Measurements from ENCODE around the gene F13A1.

The F13A1 gene

DNA sequence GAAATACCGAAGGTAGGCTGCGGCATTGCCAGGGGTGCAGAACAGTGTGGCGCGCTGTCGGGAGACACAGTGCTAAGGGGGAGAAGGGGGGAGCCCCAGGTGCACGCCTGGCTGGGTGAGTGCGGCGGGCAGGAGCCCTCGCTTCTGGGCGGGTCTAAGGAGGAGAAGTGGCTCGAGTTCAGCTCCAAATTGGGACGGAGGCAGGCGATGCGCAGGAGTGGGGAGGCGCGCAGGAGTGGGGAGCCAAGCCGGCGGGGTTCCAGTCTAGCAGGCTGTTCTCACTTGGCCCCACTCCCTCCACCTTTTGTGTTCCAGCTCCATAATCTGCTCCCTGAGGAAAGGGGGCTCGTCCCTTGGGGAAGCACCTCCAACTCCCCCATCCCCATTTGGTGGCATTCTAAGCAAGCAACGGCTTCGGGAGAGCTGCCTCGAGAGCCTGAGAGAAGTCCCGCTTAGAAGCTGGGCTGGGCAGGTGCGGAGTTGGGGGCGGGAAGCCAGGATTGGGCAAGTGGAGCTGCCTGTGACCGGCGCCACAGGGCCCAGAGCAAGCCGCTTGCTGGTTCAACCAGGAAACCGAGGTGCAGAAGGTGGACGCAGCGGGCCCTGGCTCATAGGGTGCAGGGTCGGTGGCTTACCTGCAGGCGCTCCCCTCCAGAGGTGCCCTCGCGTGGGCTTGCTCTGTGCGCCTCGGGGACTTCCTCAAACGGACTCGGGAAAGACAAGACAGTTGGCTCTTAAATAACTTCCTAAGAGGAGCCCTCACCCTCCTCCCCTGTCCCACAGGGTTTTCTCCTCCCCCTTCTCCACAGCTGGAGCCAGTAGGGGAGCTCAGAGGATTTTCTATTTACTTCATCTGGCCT lies at the start of gene F13A1:
Gene F13A1, minus strand, starts transcription at position 711 of the 860 bp plus-strand sequence. CDS start 1,998 bp downstream, outside the sequence.
- no peak for DNase-seq

DNA sequence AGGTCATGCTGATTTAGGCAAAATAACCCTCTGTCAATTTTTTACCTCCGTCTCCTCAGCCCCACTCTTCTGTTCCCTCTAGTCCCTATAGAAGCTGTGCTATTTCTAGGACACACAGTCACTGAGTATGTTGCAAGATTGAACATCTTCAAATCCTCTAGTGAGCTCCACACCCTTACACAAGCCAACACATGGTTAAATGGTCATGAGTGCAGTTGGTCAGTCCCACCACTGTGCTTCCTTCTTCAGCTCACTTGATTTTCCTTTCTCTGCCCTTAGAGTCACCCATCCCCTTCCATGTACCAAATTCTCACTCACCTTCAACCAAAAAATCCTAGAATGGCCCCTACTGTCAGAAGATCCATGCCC lies 48.2 kb upstream of the F13A1 start:
- no peak for DNase-seq

DNA sequence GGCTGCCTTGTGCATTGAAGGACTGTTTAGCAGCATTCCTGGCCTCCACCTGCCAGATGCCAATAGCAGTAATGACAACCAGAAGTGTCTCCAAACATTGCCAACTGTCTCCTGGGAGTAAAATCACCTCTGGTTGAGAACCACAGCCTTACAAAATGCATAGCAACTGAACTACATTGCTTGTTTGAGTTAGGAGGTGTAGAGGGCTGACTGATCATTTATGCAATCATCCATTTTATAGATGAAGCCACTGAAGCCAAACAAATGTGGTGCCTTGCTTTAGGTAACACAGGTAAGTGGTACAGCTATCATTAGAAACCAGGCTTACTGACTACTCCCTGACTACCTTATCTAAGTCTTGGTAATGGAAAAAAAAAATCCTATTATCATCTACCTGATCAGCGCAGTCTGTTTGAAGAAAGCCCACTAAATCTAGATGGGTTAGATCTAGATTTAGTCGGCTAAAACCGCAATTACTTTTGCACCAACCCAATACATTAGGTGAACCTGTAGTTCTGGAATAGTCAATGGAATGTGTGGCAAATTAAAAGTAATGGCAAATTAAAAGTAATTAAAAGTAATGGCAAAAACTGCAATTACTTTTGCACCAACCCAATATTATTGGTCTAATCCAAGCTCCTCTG lies 47.7 kb upstream of the F13A1 start:
- no peak for DNase-seq

DNA sequence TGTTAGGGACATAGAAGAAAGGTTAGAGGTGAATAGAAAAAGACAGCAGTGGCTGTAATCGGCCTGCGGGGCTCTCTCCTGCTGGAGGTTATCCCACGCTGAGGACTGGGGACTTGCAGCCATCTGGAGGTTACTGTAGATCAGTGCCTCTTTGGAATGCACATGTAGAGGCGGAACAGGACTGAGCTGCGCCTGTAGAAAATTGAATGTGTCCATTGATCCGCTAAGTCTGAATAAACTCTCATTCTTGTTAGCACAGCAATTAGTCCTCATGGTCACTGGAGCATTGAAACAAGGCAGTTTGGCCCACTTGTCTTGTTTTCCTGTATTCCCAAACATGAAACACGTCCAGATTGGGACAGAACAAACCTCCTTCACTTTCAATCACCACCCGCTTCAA lies 46.3 kb upstream of the F13A1 start:
- peak in 1 of 2 donors; percentile 9 for DNase-seq

DNA sequence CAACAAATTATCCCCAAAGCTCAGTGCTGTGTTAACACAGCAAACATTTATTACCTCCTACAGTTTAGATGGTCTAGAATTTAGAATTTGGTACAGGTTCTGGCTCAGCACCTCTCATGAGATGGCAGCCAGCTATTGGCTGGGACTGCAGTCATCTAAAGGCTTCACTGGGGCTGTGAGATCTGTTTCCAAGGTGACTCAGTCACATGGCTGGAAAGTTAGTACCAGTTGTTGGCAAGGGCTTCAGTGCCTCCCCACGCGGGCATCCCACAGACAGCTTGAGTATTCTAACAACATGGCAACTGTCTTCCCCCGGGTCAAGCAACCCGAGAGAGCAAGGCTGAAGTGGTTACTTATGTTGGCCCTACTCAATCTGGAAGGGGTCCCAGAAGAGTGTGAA lies 44.8 kb upstream of the F13A1 start:
- no peak for DNase-seq

DNA sequence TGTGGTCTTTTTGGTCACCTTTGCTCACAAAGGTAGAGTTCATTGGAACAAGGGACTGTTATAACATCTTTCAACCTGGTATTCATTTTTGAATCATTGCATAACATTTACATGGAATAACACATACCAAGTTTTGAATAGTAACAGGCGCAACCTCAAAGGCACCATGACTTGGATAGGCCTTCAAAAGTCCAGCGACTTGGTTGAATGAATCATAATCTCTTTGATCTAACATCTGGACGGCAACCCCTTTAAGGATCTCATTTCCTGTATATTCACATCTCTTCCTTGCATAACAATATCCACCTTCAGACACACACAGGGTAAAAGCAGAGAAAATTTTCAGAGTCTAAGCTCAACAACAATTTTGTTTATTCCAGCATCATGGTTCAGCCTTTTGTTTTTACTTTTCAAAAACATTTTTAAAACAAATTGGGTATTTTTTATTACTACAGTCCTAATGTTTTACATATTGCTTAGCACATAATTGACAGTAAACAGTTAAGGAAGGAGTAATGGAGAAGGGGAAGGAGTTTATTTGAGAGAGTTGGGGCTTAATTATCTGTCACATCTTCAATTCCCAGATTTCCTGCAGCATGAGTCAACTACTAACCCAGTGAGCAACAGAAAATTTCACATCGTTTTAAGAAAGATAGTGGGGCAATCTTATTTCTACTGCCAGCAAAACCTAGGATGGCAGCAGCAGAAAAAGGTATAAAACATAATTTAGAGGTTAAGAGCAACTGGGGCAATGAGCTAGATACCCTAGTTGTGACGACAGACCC lies 41.8 kb upstream of the F13A1 start:
- no peak for DNase-seq

DNA sequence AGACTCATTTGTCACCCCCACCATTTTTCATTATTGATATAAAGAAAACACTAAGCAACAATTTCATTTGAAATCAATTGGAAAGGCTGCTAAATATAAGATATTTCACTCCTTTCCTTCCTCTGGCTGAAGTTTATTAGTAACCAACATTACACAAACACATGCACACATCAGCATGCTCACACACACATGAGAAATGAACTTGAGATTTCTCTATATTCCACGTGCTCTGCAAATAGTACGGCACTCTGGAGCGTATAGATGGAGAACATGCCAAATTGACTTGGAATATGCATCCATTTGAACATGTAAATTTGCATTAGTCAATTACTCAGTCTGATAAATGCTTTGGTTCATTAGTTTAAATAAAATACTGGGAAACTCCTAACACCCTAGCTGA lies 37.1 kb upstream of the F13A1 start:
- DNase-seq = no peak

DNA sequence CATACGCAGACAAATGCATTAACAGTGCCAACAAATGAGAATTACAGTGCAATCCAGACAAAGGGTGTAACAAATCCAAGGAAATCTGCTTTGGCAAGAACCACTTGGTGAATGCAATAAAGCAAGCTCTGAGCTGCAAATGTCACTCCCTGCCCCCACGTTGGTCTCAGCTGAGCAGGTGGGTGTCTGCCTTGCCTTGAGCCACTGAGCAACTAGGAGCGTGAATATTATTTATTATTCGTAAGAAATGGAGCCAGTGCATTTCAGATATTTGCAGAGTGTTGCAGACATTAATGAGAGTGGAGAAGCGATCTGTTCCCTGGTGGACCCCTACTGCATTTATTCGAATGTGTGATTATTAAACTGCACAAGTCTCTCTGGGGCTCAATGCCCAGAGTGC lies 36.6 kb upstream of the F13A1 start:
- DNase-seq = no peak

DNA sequence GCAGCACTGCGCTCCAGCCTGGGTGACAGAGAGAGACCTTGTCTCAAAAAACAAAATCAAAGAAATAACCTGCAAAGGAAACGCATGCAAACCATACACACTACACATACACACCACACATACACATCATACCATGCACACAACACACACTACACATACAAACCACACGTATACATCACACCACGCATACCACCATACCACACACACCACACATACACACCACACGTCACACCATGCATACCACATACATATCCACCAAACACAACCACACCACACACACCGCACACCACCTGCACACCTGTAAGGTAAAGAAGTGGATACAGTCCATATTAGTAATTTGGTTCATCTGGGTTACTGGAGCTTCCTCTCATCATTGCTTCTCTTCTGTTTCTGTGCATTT lies 32.3 kb upstream of the F13A1 start:
- no peak for DNase-seq

DNA sequence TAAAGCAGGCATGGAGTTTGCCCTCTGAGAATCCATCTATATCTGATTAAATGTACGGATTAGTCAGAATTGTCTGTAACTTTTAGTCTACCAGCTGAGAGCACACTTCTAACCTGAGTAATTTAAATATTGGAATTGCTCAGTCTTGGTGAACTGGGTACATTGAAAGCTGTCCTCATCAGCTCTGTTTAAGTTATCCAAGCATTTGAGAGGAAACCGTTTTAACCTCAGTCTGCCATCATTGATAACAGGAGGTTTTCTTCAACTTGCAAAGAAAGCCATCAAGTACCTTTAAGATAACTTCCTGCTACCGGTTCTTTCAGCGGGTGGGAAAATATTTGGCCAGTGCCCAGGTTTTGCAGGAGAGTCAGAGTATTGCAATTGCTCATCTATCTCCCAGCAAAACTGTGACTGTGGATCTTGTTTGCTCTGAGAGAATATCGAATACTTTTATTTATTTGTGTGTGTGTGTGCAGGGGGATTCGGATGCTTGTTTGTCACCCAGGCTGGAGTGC lies 31.1 kb upstream of the F13A1 start:
- DNase-seq = no peak

DNA sequence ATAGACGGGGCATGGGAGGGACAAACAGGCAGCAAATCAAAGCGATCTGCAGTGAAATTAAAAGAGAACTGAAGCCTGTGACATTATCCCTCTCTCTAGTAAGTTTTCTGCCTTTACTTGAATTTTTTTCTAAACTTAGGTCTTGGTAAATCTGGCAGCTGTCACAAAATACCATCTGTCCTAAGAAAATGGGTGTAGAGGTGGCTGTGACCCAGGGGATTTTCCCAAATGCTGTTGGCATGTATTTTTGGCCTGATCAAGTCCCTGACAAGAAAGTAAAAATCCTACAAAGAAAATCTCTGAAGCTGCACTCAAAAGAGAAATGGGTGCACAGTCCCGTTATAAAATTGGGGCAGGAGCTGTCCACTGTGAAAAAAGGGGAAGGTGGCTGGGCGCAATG lies 30.2 kb upstream of the F13A1 start:
- no peak for DNase-seq

DNA sequence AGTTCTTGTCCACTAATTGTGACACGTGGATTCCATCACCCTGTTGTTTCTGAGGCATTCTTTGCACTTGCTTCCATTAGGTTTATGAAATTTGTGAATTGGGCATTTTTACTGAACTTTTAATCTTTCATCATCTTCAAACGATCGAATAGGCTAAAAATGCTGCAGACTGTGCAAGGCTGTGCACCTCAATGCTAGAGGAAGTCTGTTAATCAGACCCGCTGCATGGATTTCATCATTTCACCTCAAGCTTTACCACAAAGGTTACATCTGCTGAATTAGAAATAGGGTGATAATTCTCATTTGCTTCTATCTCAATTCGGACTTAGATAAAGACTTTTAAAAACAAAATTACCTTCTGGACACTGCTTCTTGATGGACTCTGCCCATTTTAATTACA lies 27.8 kb upstream of the F13A1 start:
- no peak for DNase-seq

DNA sequence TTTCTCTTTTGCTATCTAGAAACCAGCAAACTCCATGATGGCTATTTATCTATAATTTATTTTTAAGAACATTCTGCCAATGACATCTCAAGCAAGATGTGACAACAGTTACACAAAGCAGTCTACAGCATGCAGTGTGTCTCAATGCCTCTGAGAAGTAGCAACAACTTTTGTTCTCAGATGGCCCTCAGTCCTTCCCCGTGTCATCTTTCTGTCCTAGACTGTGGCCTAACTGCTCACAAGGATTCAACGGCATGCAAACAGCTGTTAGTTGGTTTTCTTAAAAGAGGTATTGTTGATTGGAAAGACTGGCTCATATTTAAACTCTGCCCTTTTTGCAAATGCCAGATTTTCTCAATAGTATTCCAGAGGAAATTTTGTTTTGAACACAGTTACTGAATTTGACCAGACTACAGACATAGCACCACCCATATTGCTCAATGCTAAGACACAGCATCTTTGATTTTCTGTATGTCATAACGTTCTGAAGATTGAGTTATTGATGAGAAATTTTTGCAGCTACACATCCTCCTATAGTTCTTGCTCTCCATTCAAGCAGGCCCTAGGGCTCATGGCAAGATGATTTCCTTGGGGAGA lies 26.1 kb upstream of the F13A1 start:
- DNase-seq = no peak

DNA sequence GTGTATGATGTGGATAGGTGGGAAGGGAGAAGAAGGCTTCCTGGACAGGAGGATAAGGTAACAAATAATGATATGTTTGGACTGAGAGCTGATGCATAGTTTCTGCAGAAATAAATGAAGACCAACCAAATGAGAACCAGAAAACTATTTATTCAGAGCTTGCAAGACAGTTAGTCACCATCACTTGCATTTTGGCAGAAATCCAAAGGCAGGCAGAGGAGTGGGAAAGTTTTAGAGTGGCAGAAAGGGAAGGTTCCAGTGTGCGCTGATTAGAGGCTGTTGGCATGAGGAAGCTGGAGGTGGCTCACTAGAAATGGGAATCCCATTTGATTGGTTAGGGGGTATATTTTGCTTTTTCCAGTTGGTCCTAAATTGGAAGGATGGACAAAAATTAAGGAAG lies 13.0 kb upstream of the F13A1 start:
- DNase-seq = no peak

DNA sequence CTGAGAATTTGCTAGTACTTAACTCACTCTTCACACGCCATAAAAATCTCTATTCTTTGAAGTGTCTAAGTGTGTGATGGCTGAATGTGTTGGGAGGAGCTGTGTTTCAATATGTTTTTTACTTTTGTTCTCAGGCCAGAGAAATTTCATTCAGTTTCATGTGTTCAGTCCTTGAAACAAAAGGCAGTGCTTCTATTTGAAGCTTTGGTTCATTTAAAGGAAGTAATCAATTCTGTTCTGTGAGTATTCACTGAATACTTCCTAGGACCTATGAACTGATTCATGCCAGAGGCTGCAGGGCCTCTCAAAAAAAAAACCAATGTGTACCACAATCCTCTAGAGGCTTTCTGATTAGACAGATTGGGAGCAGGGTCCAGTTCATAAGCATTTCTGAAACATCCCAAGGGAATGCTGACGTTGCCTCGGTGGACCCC lies 12.4 kb upstream of the F13A1 start:
- no peak for DNase-seq

DNA sequence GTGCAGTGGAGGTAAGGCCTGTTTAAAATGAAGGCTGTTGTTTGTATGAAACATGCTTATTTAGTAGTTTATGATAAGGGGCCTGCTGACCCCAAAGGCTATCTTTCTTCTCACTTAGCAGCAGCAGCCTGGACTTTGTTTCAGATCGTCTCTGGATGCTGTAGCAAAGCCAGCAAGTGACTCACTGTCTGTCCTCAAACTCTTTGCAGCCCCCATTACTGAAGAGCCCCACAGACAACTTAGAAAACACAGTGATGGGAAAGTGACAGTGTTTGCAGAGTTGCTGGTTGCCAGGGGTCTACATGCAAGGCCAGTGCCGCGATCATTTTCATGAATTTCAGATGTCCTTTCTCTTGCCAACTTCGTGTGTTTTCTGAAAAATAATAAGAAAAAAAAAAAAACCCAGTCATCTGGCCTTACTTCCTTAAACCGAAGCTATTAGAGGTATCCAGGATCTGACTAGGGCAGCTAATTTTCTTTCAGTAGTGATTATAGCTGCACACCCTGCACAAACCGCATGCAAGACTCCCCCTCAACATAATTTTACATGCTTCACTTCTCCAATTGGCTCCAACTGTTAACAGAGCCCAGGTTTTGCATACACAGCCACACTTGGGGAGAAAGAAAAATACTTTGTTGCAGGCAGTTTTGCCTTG lies 11.6 kb upstream of the F13A1 start:
- DNase-seq = no peak

DNA sequence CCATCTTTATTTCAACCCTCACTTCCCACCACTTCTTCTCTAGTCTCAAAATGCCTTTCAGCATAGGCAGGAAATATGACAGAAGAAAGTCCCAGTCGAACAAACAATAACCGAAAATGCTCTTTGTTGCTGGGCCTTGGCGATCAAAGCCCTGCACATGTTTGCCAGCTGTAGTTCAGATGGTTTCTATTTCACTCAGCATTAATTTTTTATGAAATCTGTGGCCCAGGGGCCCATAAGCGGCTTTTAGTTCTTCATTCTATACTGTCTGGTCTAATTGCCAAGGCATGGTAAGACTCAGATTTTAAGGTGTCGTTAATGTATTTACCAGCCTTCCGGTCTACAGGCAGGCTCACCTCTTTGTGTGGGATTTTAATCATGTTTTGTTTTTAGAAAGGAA lies 10.9 kb upstream of the F13A1 start:
- no peak for DNase-seq

DNA sequence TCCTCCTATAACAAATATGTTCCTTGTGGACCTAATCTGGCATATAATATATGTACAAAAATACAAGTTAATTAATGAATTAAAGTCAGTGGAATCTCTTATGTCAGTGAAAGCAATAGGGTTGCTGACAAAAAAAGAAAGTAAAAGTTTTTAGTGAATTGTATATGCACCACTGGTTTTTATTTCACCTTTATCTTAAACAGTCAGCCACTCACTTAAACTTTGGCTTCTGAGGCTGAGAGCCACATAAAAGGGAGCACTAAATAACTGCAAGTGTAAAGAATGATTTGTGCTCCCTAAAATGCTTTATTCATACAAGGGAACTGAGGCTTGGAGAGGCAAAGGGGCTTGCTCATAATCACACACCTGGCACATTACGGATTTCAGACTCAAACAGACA lies 9.9 kb upstream of the F13A1 start:
- no peak for DNase-seq

DNA sequence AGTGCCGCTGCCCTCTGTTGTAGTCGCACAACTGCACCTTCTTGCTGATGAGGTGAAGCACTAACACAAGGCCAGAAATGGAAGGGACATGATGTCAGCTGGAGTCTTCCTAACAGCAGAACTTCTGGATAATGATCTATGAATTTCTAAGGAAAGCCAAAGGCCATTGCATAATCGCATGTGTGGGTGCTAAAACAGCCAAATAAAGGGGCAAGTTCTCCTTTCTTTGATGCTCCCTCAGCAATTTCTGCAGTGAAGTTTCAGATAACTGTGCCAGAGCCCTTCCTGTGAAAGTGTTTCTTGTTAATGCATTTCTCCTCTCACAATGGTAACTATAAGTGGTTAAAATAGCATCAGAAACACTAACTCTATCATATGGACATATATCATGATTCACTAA lies 8.0 kb upstream of the F13A1 start:
- DNase-seq = no peak

DNA sequence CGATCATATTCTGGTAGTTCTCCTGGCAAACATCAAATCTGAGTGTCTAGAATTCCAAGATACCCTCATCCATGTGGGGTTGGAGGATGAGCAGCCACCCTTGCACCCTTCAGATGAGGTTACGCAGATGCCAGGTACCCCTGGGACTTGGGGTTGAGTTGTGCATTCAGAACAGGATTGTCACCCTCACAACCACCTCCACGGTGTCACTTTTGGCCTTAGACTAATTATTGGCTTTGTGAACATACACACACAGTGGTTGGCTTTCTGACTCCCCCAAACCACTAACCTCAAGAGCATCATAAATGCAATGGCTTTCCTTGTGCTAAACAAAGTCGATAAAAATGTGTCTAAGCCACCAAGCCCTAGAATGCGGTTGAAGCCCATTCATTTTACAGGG lies 2.9 kb upstream of the F13A1 start:
- no peak for DNase-seq

DNA sequence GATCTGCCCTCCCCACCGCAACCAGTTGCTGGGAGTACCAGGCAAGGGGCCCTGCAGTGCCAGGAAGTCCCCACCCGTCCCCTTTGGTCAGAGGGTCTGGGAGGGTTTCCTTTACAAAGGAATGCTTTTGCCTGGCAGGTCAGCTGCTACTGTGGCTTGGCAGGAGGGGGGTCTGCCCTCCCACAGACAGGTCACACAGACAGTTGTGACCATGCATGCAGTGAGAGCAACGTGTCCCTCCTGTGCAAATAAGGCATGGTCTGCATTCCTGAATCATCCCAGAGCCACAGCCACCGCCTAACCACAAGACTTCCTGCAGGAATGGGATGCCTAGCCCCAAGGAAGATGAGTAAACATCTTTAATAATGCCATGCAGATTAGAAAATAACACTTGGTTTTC lies 439 bp upstream of the F13A1 start:
- no peak for DNase-seq

Measured in hippocampal formation (tissue), 2 donors.